MM.1S (cell line): Measurements from ENCODE around the gene ETV5.

Experiments
- DNase-seq: peaks from one replicate; pipeline ENCODE4 v3.0.0-alpha.2; 2015
- H2AFZ ChIP-seq: fragments of 300-600 bp; sonication (generic); 2 replicates; pipeline ENCODE4 v1.6.0; 2016; ENCODE audit warnings: antibody characterized with exemption, low read length
- H3F3A ChIP-seq: fragments of 300-600 bp; sonication (generic); 2 replicates; pipeline ENCODE4 v1.6.1; 2016; ENCODE audit warnings: mild to moderate bottlenecking, antibody characterized with exemption, low read length, moderate library complexity, mixed read lengths; ENCODE audit not compliant: insufficient read depth
- H3K27ac ChIP-seq: fragments of 300-600 bp; sonication (generic); 2 replicates; pipeline ENCODE4 v1.5.1; 2016; ENCODE audit warnings: mild to moderate bottlenecking, low read length
- H3K27me3 ChIP-seq: fragments of 300-600 bp; sonication (generic); replicated peaks from 2 replicates; pipeline ENCODE4 v1.6.0; 2016; ENCODE audit warnings: low read length; ENCODE audit not compliant: insufficient read depth
- H3K36me3 ChIP-seq: fragments of 300-600 bp; sonication (generic); replicated peaks from 2 replicates; pipeline ENCODE4 v1.6.1; 2016; ENCODE audit warnings: mild to moderate bottlenecking, low read length, mixed read lengths; ENCODE audit not compliant: insufficient read depth
- H3K4me1 ChIP-seq: fragments of 300-600 bp; sonication (generic); 2 replicates; pipeline ENCODE4 v1.6.1; 2016; ENCODE audit warnings: low read length, mixed read lengths
- H3K4me2 ChIP-seq: fragments of 300-600 bp; sonication (generic); 2 replicates; pipeline ENCODE4 v1.6.0; 2016; ENCODE audit warnings: low read depth, low read length
- H3K4me3 ChIP-seq: fragments of 300-600 bp; sonication (generic); 2 replicates; pipeline ENCODE4 v1.5.1; 2016; ENCODE audit warnings: low read length, mixed read lengths
- H3K79me2 ChIP-seq: fragments of 300-600 bp; sonication (generic); 2 replicates; pipeline ENCODE4 v1.6.1; 2016; ENCODE audit warnings: mixed run types, low read length, mixed read lengths
- H3K9ac ChIP-seq: fragments of 300-600 bp; sonication (generic); 2 replicates; pipeline ENCODE4 v1.6.1; 2016; ENCODE audit warnings: low read length, mixed read lengths
- H3K9me2 ChIP-seq: fragments of 300-600 bp; sonication (generic); replicated peaks from 2 replicates; pipeline ENCODE4 v1.6.1; 2016; ENCODE audit warnings: mild to moderate bottlenecking, low read length, mixed read lengths; ENCODE audit not compliant: insufficient read depth
- H3K9me3 ChIP-seq: fragments of 300-600 bp; sonication (generic); replicated peaks from 2 replicates; pipeline ENCODE4 v1.6.1; 2016; ENCODE audit warnings: mild to moderate bottlenecking, low read length, mixed read lengths; ENCODE audit not compliant: insufficient read depth
- H4K20me1 ChIP-seq: fragments of 300-600 bp; sonication (generic); 2 replicates; pipeline ENCODE4 v1.6.1; 2016; ENCODE audit warnings: mild to moderate bottlenecking, low read length, moderate library complexity, mixed read lengths; ENCODE audit not compliant: insufficient read depth
- CTCF ChIP-seq: fragments of 300-600 bp; sonication (generic); IDR thresholded peaks from 2 replicates; pipeline ENCODE4 v1.5.1; 2016; ENCODE audit warnings: antibody characterized with exemption, low read length, mixed read lengths
- EZH2 ChIP-seq: fragments of 300-600 bp; sonication (generic); optimal IDR thresholded peaks from 2 replicates; pipeline ENCODE3; 2017; ENCODE audit warnings: low read depth, mild to moderate bottlenecking, antibody characterized with exemption, low read length, mixed read lengths
- EZH2phosphoT487 ChIP-seq: fragments of 300-600 bp; sonication (generic); IDR thresholded peaks from 2 replicates; pipeline ENCODE4 v1.6.1; 2018; ENCODE audit warnings: antibody characterized with exemption, low read length

Gene ETV5

GRCh38 chr3:186070996-186071395, 37.9 kb downstream of the ETV5 start:
- Histone ChIP-seq H3K27ac (no peak overlapping the region), H3K4me2 (no peak overlapping the region), H3K27me3 (no peaks in the 10 kb centered on the region), H3K4me3 (no peak overlapping the region), H2AFZ (no peak overlapping the region), H3F3A (no peaks in the 10 kb centered on the region), H3K9me2 (no peaks in the 10 kb centered on the region), H3K9me3 (no peaks in the 10 kb centered on the region), H3K4me1 (0 out of 2 replicates have a peak, but pooled peaks cover 4% of the 10 kb centered on the region), H3K9ac (no peak overlapping the region), H3K79me2 (no peaks in the 10 kb centered on the region), H4K20me1 (no peaks in the 10 kb centered on the region), H3K36me3 (no peaks in the 10 kb centered on the region)
- TF ChIP-seq CTCF (no peak), EZH2phosphoT487 (no peak), EZH2 (no peak)
- DNase-seq = no peak

- Histone ChIP-seq H4K20me1 (no peaks in the 10 kb centered on the region), H3K9me3 (no peaks in the 10 kb centered on the region), H3K4me3 (no peak overlapping the region), H3K27me3 (no peaks in the 10 kb centered on the region), H3K79me2 (no peaks in the 10 kb centered on the region), H2AFZ (no peak overlapping the region), H3K36me3 (no peaks in the 10 kb centered on the region), H3K9me2 (no peaks in the 10 kb centered on the region), H3F3A (no peaks in the 10 kb centered on the region), H3K27ac (no peak overlapping the region), H3K4me1 (0 out of 2 replicates have a peak, but pooled peaks cover 4% of the 10 kb centered on the region), H3K9ac (no peak overlapping the region), H3K4me2 (no peak overlapping the region)
- TF ChIP-seq EZH2phosphoT487 = no peak
- TF ChIP-seq CTCF = no peak
- TF ChIP-seq EZH2 = no peak
- no peak for DNase-seq
Observed at GRCh38 chr3:186070550-186070949, 38.3 kb downstream of the ETV5 start.

- no peaks in the 10 kb centered on the region for H3F3A ChIP-seq
- no peak for TF ChIP-seq EZH2
- TF ChIP-seq CTCF = no peak
- no peak for TF ChIP-seq EZH2phosphoT487
Observed at GRCh38 chr3:186070133-186070532, 38.8 kb downstream of the ETV5 start.

More at GRCh38 chr3:186070133-186070532, 38.8 kb downstream of the ETV5 start:
- H3K9ac ChIP-seq = no peak overlapping the region
- H3K4me2 ChIP-seq = no peak overlapping the region
- no peaks in the 10 kb centered on the region for H3K27me3 ChIP-seq
- H2AFZ ChIP-seq = no peak overlapping the region
- no peak for DNase-seq
- H3K9me2 ChIP-seq = no peaks in the 10 kb centered on the region
- no peaks in the 10 kb centered on the region for H3K9me3 ChIP-seq
- no peak overlapping the region for H3K27ac ChIP-seq
- no peaks in the 10 kb centered on the region for H3K36me3 ChIP-seq
- no peaks in the 10 kb centered on the region for H4K20me1 ChIP-seq
- H3K79me2 ChIP-seq = no peaks in the 10 kb centered on the region
- no peak overlapping the region for H3K4me3 ChIP-seq
- H3K4me1 ChIP-seq = 0 out of 2 replicates have a peak, but pooled peaks cover 4% of the 10 kb centered on the region
